DND-41 (cell line): ENCODE measurements around the gene TNC.

Source experiments
- ATAC-seq: fragments of 200-7000 bp; cut with Tn5 transposase; 3 replicates; pipeline ENCODE4 v1.9.1; 2021; ENCODE audit warnings: low read depth; ENCODE audit not compliant: insufficient read depth
- DNase-seq: peaks from one replicate; pipeline ENCODE4 v3.0.0-alpha.2; 2020
- H2AFZ ChIP-seq: 2 replicates; pipeline ENCODE4 v1.6.0; 2012; ENCODE audit warnings: low read depth, low read length
- H3K27ac ChIP-seq: 2 replicates; pipeline ENCODE4 v1.5.1; 2012; ENCODE audit warnings: low read length, inconsistent platforms
- H3K27me3 ChIP-seq: fragments of 200-600 bp; sonication (generic); 2 replicates; pipeline ENCODE4 v1.6.0; 2012; ENCODE audit warnings: low read length, mild to moderate bottlenecking, inconsistent platforms; ENCODE audit not compliant: insufficient read depth, poor library complexity
- H3K36me3 ChIP-seq: 2 replicates; pipeline ENCODE4 v1.5.1; 2012; ENCODE audit warnings: low read length, inconsistent platforms; ENCODE audit not compliant: insufficient read depth
- H3K4me1 ChIP-seq: 2 replicates; pipeline ENCODE4 v1.5.1; 2012; ENCODE audit warnings: mild to moderate bottlenecking, low read length; ENCODE audit not compliant: insufficient read depth
- H3K4me2 ChIP-seq: 2 replicates; pipeline ENCODE4 v1.6.0; 2012; ENCODE audit warnings: mild to moderate bottlenecking, moderate library complexity, low read length, inconsistent platforms; ENCODE audit not compliant: insufficient read depth
- H3K4me3 ChIP-seq, 2 experiments: fragments of 200-600 bp in 1 of 2; shearing (Covaris generic) in 1 of 2; 2 replicates each; pipeline ENCODE4 v1.5.1; 2012 to 2016; ENCODE audit warnings: inconsistent platforms in 2 of 2, low read length in 2 of 2, mild to moderate bottlenecking in 2 of 2, low read depth in 1 of 2, moderate library complexity in 1 of 2
- H3K79me2 ChIP-seq: 2 replicates; pipeline ENCODE4 v1.6.0; 2012; ENCODE audit warnings: low read length, inconsistent platforms; ENCODE audit not compliant: insufficient read depth
- H3K9ac ChIP-seq: 2 replicates; pipeline ENCODE4 v1.6.0; 2012; ENCODE audit warnings: low read depth, mild to moderate bottlenecking, inconsistent platforms, low read length, moderate library complexity
- H3K9me3 ChIP-seq: 2 replicates; pipeline ENCODE4 v1.5.1; 2012; ENCODE audit warnings: low read length, moderate library complexity, mild to moderate bottlenecking, inconsistent platforms; ENCODE audit not compliant: insufficient read depth, severe bottlenecking
- H4K20me1 ChIP-seq: 2 replicates; pipeline ENCODE4 v1.6.0; 2012; ENCODE audit warnings: low read length; ENCODE audit not compliant: insufficient read depth
- CTCF ChIP-seq: IDR thresholded peaks from 2 replicates; pipeline ENCODE4 v1.5.1; 2012; ENCODE audit warnings: borderline replicate concordance, low read length, moderate library complexity, mild to moderate bottlenecking; ENCODE audit not compliant: poor library complexity, severe bottlenecking; ENCODE audit errors: extremely low read depth
- EZH2 ChIP-seq: IDR thresholded peaks from 3 replicates; pipeline ENCODE4 v1.6.1; 2012; ENCODE audit warnings: borderline replicate concordance, low read depth, mild to moderate bottlenecking, moderate library complexity, low read length, inconsistent platforms; ENCODE audit not compliant: severe bottlenecking

TNC gene

GRCh38 chr9:115158661-115159481 is 40.9 kb upstream of the TNC start:
- no peaks in the 10 kb centered on the region for H3K36me3 ChIP-seq
- H2AFZ ChIP-seq, result no peak overlapping the region
- H3K4me1 ChIP-seq, result peaks cover 5% of the 10 kb centered on the region
- H4K20me1 ChIP-seq, result no peaks in the 10 kb centered on the region
- no peak overlapping the region for H3K4me3 ChIP-seq
- no peak overlapping the region for H3K27ac ChIP-seq
- no peak for TF ChIP-seq CTCF
- no peak for TF ChIP-seq EZH2
- H3K9ac ChIP-seq, result no peak overlapping the region
- ATAC-seq (no peak), DNase-seq (no peak)
- H3K4me2 ChIP-seq, result no peak overlapping the region
- H3K27me3 ChIP-seq, result no peaks in the 10 kb centered on the region
- no peaks in the 10 kb centered on the region for H3K9me3 ChIP-seq
- H3K79me2 ChIP-seq, result no peaks in the 10 kb centered on the region

GRCh38 chr9:115157245-115157674 is 39.3 kb upstream of the TNC start:
- Histone ChIP-seq H3K79me2 (no peaks in the 10 kb centered on the region), H3K4me1 (no peaks in the 10 kb centered on the region), H3K27me3 (no peaks in the 10 kb centered on the region), H3K4me3 (no peak overlapping the region), H4K20me1 (no peaks in the 10 kb centered on the region), H3K9me3 (no peaks in the 10 kb centered on the region), H3K9ac (no peak overlapping the region), H3K4me2 (no peak overlapping the region), H3K36me3 (no peaks in the 10 kb centered on the region), H2AFZ (no peak overlapping the region), H3K27ac (no peak overlapping the region)
- ATAC-seq, result no peak
- no peak for DNase-seq
- no peak for TF ChIP-seq CTCF
- TF ChIP-seq EZH2, result no peak

GRCh38 chr9:115155037-115155436 is 37.1 kb upstream of the TNC start:
- Histone ChIP-seq H3K4me1 (no peaks in the 10 kb centered on the region), H3K4me2 (no peak overlapping the region), H3K27ac (no peak overlapping the region), H4K20me1 (no peaks in the 10 kb centered on the region), H3K9me3 (no peaks in the 10 kb centered on the region), H3K27me3 (no peaks in the 10 kb centered on the region), H2AFZ (no peak overlapping the region), H3K9ac (no peak overlapping the region), H3K79me2 (no peaks in the 10 kb centered on the region), H3K4me3 (no peak overlapping the region), H3K36me3 (no peaks in the 10 kb centered on the region)
- DNase-seq (no peak), ATAC-seq (no peak)
- no peak for TF ChIP-seq CTCF
